CD14-positive monocyte (primary cell): ENCODE data around the gene TRAF3. TPM values are rescaled to one million over a fixed set of nuclear protein-coding genes. Genes with fewer than 3 reads are reported as not detected.

ENCODE experiments used
- DNase-seq, 3 donors: peaks; one replicate each; pipeline ENCODE4 v3.0.0-alpha.2; 2011 to 2022
- H2AFZ ChIP-seq: 2 replicates; pipeline ENCODE4 v1.6.0; 2012; ENCODE audit warnings: mild to moderate bottlenecking, low read depth, low read length, inconsistent platforms; ENCODE audit not compliant: insufficient read depth, poor library complexity, severe bottlenecking
- H3K27ac ChIP-seq, 2 donors: 1 replicate in 1 of 2; 2 replicates in 1 of 2; pipeline ENCODE4 v1.5.1; 2012 to 2013; ENCODE audit warnings: low read length in 2 of 2, control low read depth in 1 of 2, inconsistent platforms in 1 of 2, low read depth in 1 of 2, mild to moderate bottlenecking in 1 of 2
- H3K27me3 ChIP-seq, 2 donors: one replicate each; pipeline versions ENCODE4 v1.6.0 to v1.6.1; 2011 to 2013; ENCODE audit warnings: low read length in 2 of 2; ENCODE audit not compliant: control insufficient read depth in 2 of 2, insufficient read depth in 2 of 2
- H3K36me3 ChIP-seq, 2 donors: replicated peaks in 1 of 2; 1 replicate in 1 of 2; 2 replicates in 1 of 2; pipeline versions ENCODE4 v1.5.1 to v1.6.1; 2012 to 2013; ENCODE audit warnings: low read length in 2 of 2, control low read depth in 1 of 2, inconsistent platforms in 1 of 2, mild to moderate bottlenecking in 1 of 2; ENCODE audit not compliant: insufficient read depth in 2 of 2, control insufficient read depth in 1 of 2
- H3K4me1 ChIP-seq, 2 donors: 1 replicate in 1 of 2; 2 replicates in 1 of 2; pipeline versions ENCODE4 v1.5.1 to v1.6.1; 2012 to 2013; ENCODE audit warnings: low read length in 2 of 2, control low read depth in 1 of 2, inconsistent platforms in 1 of 2, mild to moderate bottlenecking in 1 of 2, moderate library complexity in 1 of 2; ENCODE audit not compliant: insufficient read depth in 2 of 2, control insufficient read depth in 1 of 2
- H3K4me2 ChIP-seq: replicated peaks from 2 replicates; pipeline ENCODE3; 2012; ENCODE audit warnings: low read length, moderate library complexity, mild to moderate bottlenecking; ENCODE audit not compliant: poor library complexity, severe bottlenecking; ENCODE audit errors: extremely low read depth
- H3K4me3 ChIP-seq, 3 experiments: fragments of 200-600 bp in 1 of 3; sonication (generic) in 1 of 3; replicated peaks in 1 of 3; 1 replicate in 2 of 3; 2 replicates in 1 of 3; pipeline ENCODE4 v1.5.1; 2011 to 2013; ENCODE audit warnings: low read length in 3 of 3, mild to moderate bottlenecking in 3 of 3, control low read depth in 2 of 3, low read depth in 2 of 3, inconsistent platforms in 1 of 3, moderate library complexity in 1 of 3
- H3K79me2 ChIP-seq: 2 replicates; pipeline ENCODE4 v1.6.0; 2012; ENCODE audit warnings: mild to moderate bottlenecking, control low read depth, inconsistent platforms, low read length, moderate library complexity; ENCODE audit not compliant: insufficient read depth
- H3K9ac ChIP-seq: 2 replicates; pipeline ENCODE4 v1.6.0; 2017; ENCODE audit warnings: low read length, mild to moderate bottlenecking; ENCODE audit not compliant: insufficient read depth, poor library complexity, severe bottlenecking
- H3K9me3 ChIP-seq, 2 donors: replicated peaks in 1 of 2; 1 replicate in 1 of 2; 2 replicates in 1 of 2; pipeline versions ENCODE4 v1.5.1 to v1.6.1; 2012 to 2013; ENCODE audit warnings: low read length in 2 of 2, control low read depth in 1 of 2; ENCODE audit not compliant: control insufficient read depth in 1 of 2, insufficient read depth in 1 of 2
- H4K20me1 ChIP-seq: 2 replicates; pipeline ENCODE4 v1.6.0; 2012; ENCODE audit warnings: mild to moderate bottlenecking, low read length, control low read depth, moderate library complexity; ENCODE audit not compliant: insufficient read depth
- H3K27ac Mint-ChIP-seq, 7 donors: one replicate each; pipeline ENCODE4 v1.8.0; 2020; ENCODE audit warnings: mild to moderate bottlenecking in 7 of 7, mixed read lengths in 7 of 7, moderate library complexity in 6 of 7, inconsistent platforms in 2 of 7
- H3K27me3 Mint-ChIP-seq, 3 donors: one replicate each; pipeline ENCODE4 v1.8.0; 2021 to 2022; ENCODE audit warnings: low read depth in 3 of 3, mild to moderate bottlenecking in 3 of 3, mixed read lengths in 3 of 3, moderate library complexity in 3 of 3, inconsistent platforms in 1 of 3
- H3K36me3 Mint-ChIP-seq, 2 donors: one replicate each; pipeline ENCODE4 v1.8.0; 2020; ENCODE audit warnings: mixed read lengths in 2 of 2, inconsistent platforms in 1 of 2, mild to moderate bottlenecking in 1 of 2
- H3K4me1 Mint-ChIP-seq: one replicate; pipeline ENCODE4 v1.8.0; 2020; ENCODE audit warnings: mild to moderate bottlenecking, mixed read lengths
- H3K4me3 Mint-ChIP-seq, 2 donors: one replicate each; pipeline ENCODE4 v1.8.0; 2020; ENCODE audit warnings: mild to moderate bottlenecking in 2 of 2, mixed read lengths in 2 of 2, moderate library complexity in 1 of 2
- H3K9me3 Mint-ChIP-seq, 7 donors: one replicate each; pipeline ENCODE4 v1.8.0; 2020 to 2022; ENCODE audit warnings: mixed read lengths in 7 of 7, mild to moderate bottlenecking in 6 of 7, moderate library complexity in 6 of 7, inconsistent platforms in 2 of 7
- WGBS: methylation state at CpG from one replicate; pipeline ENCODE4 v1.1.5; 2013; ENCODE audit warnings: missing lambda C conversion rate; ENCODE audit not compliant: insufficient coverage; 5-methylcytosine and 5-hydroxymethylcytosine counted together
- intact Hi-C, 2 donors: fragments of 100-400 bp; cut with micrococcal nuclease; formaldehyde crosslinking; loops; one replicate each; pipeline versions ENCODE4 v1.15.0 to v1.15.1; 2023
- polyA plus RNA-seq, 3 donors: library from polyadenylated mRNA; depleted of rRNA in 1 of 3; unstranded in 2 of 3; stranded (reverse) in 1 of 3; fragments of 300-500 nt in 2 of 3; fragments of >200 nt in 1 of 3; fragmentation: Illumina TruSeq in 2 of 3; gene quantifications; 1 replicate in 2 of 3; 2 replicates in 1 of 3; pipeline ENCODE4 v1.2.3, GENCODE V29; 2012 to 2021
- TF ChIP-seq, protein P1 (sequence below): fragments of 200-600 bp; IDR thresholded peaks from one replicate; pipeline ENCODE4 v1.8.0; 2022; ENCODE audit warnings: antibody characterized with exemption, mild to moderate bottlenecking

TRAF3 gene
- polyA plus RNA-seq, 3 donors, result 12.0 to 37.6 (median 17.3) TPM

DNA sequence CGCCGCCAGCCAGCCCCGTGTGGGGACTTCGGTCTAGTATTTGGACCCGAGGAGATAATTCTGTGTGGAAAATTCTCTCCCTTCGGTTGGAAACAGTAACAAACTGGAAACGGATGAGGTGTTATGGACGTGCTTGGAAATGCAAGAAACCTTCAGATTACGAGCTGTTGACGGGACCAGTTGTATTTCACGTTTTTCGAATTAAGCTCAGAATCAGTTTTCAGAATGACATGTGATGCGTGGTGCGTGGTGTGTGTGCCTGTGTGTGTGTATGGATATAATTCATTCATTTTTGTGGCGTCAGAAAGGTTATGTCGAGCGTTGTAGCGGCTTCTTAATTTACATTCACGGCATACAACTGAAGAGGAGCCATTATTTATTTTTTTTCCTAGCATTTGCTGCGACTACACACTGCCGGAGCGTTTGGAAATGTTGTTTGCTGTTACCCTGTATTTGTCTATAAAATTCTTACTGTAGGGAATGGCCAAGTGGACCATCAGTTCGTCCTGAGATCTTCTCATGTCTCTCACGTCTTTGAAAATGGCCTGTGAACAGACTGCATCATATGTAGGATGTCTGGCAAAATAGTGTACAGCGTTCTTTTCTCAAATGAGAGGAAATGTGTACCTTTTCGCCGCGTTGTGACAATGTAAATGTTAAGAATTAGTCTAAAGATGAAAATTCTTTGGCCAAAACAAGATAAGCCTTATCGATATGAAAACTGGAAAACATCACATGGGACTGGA, 1.3 kb downstream of the TRAF3 start:
- Histone ChIP-seq H3K36me3 (no peaks in the 10 kb centered on the region), H4K20me1 (peaks cover 53% of the 10 kb centered on the region), H3K4me2 (peak overlapping the region; percentile 80), H3K27ac (peak overlapping the region; percentile 40 to 94), H3K27me3 (no peaks in the 10 kb centered on the region), H3K4me1 (peaks cover 53 to 57% of the 10 kb centered on the region in 2 donors), H2AFZ (no peak overlapping the region), H3K9me3 (no peaks in the 10 kb centered on the region), H3K4me3 (peak overlapping the region; percentile 79 to 98 (median 97)), H3K9ac (peak overlapping the region; percentile 99), H3K79me2 (peaks cover 57% of the 10 kb centered on the region)
- H3K36me3 Mint-ChIP-seq, result peaks cover 13 to 15% of the 10 kb centered on the region in 2 donors
- TF ChIP-seq, protein P1, sequence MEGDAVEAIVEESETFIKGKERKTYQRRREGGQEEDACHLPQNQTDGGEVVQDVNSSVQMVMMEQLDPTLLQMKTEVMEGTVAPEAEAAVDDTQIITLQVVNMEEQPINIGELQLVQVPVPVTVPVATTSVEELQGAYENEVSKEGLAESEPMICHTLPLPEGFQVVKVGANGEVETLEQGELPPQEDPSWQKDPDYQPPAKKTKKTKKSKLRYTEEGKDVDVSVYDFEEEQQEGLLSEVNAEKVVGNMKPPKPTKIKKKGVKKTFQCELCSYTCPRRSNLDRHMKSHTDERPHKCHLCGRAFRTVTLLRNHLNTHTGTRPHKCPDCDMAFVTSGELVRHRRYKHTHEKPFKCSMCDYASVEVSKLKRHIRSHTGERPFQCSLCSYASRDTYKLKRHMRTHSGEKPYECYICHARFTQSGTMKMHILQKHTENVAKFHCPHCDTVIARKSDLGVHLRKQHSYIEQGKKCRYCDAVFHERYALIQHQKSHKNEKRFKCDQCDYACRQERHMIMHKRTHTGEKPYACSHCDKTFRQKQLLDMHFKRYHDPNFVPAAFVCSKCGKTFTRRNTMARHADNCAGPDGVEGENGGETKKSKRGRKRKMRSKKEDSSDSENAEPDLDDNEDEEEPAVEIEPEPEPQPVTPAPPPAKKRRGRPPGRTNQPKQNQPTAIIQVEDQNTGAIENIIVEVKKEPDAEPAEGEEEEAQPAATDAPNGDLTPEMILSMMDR, result no peak
- peaks cover 0 to 7% (median 0%) of the 10 kb centered on the region in 3 donors for H3K27me3 Mint-ChIP-seq
- peaks cover 58% of the 10 kb centered on the region for H3K4me1 Mint-ChIP-seq
- DNase-seq, result no peak
- intact Hi-C loops, result no loop called here
- WGBS, result 11% methylated on average over 13 of the region's 29 CpGs
- H3K9me3 Mint-ChIP-seq, result peaks cover 0 to 2% (median 0%) of the 10 kb centered on the region in 7 donors
- peak overlapping the region; percentile 81 to 94 for H3K4me3 Mint-ChIP-seq
- peak overlapping the region; percentile 17 to 95 (median 90) for H3K27ac Mint-ChIP-seq

DNA sequence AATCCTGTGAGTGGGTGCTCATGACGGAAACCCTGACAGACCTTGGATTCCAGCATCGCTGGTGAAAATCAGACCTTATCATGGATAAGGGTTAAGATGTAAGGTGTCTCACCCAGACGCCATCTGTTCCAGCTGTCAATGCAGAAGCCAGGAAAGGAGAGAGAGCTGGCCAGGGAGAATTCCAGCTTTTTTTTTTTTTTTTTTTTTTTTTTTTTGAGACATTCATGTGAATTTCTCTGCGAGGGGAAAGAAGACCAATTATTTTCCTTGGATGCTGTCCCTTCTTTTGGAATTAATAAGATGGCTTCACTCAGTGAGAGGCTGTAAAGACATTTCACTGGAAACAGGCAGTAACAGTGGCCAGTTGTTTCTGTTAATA, 1.8 kb downstream of the TRAF3 start:
- no peaks in the 10 kb centered on the region for H3K9me3 ChIP-seq
- H3K36me3 ChIP-seq, result no peaks in the 10 kb centered on the region
- H3K27ac ChIP-seq, result peak overlapping the region in 1 of 2 donors; percentile 94
- Mint-ChIP-seq H3K9me3 (peaks cover 0 to 2% (median 0%) of the 10 kb centered on the region in 7 donors), H3K4me3 (peak overlapping the region; percentile 81 to 94), H3K27ac (peak overlapping the region; percentile 66 to 97 (median 93)), H3K27me3 (peaks cover 0 to 7% (median 0%) of the 10 kb centered on the region in 3 donors), H3K36me3 (peaks cover 13 to 15% of the 10 kb centered on the region in 2 donors), H3K4me1 (peaks cover 61% of the 10 kb centered on the region)
- H3K27me3 ChIP-seq, result no peaks in the 10 kb centered on the region
- peak overlapping the region; percentile 80 for H3K4me2 ChIP-seq
- H3K4me3 ChIP-seq, result peak overlapping the region; percentile 1 to 98 (median 97)
- peaks cover 63% of the 10 kb centered on the region for H3K79me2 ChIP-seq
- TF ChIP-seq, protein P1, result no peak
- intact Hi-C loops, result no loop called here
- peak overlapping the region; percentile 99 for H3K9ac ChIP-seq
- no peak for DNase-seq
- H3K4me1 ChIP-seq, result peaks cover 53 to 56% of the 10 kb centered on the region in 2 donors
- 68% methylated on average over 3 of the region's 4 CpGs for WGBS
- H4K20me1 ChIP-seq, result peaks cover 59% of the 10 kb centered on the region
- H2AFZ ChIP-seq, result no peak overlapping the region
